Measurements from ENCODE around the gene ATP1A3.
"Not testable (repeated sequence)": the region's sequence is repeated elsewhere in the genome, so short reads cannot be mapped to it uniquely, and the experiment has no call there.

The ATP1A3 gene

GRCh38 chr19:41994521-41994971 lies 516 bp upstream of the ATP1A3 start:
- Histone ChIP-seq H3K27me3 (ENCODE audit: insufficient read depth, low read length) (peaks cover 76% of the 10 kb centered on the region), H3K27ac (ENCODE audit: low read length) (no peak overlapping the region), H3K4me3 (ENCODE audit: low read length) (peak overlapping the region; percentile 84; the same call in 1 of the 2 replicates), H3K4me1 (ENCODE audit: insufficient read depth, low read length) (peaks cover 9% of the 10 kb centered on the region; the same call in 1 of the 2 replicates), H3K9ac (ENCODE audit: low read depth, low read length) (no peak overlapping the region), H3K9me3 (ENCODE audit: insufficient read depth, low read depth, low read length) (no peaks in the 10 kb centered on the region), H3K36me3 (ENCODE audit: insufficient read depth, low read depth, low read length) (no peaks in the 10 kb centered on the region)

- H3K4me1 ChIP-seq (ENCODE audit: insufficient read depth, low read length); H3K36me3 ChIP-seq (ENCODE audit: insufficient read depth, low read depth, low read length); H3K9ac ChIP-seq (ENCODE audit: low read depth, low read length); H3K4me3 ChIP-seq (ENCODE audit: low read length); H3K27ac ChIP-seq (ENCODE audit: low read length); H3K9me3 ChIP-seq (ENCODE audit: insufficient read depth, low read depth, low read length): not testable (repeated sequence)
- peaks cover 55% of the 10 kb centered on the region for H3K27me3 ChIP-seq (ENCODE audit: insufficient read depth, low read length)
Measured at GRCh38 chr19:41991925-41992569, 2.0 kb downstream of the ATP1A3 start.

DNA sequence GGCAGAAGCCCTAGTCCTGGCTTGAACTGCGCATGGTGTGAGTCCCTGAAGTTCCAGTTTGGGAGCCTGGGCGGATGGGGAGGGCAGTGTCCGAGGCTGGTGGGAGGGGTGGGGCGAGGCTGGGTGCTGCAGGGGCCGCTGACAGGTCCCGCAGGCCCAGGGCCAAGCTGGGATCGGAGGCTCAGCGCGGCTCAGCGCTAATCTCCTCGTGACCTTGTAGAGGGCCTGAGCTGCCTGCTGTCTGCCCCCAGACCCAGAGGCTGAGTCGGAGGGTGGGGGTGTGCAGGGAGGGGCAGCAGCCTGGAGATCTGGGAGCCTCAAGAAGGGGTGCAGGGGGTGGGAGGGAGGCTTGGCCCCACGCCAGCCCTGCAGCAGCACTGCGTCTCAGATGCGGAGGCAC lies 3.0 kb downstream of the ATP1A3 start:
- Histone ChIP-seq H3K27me3 (ENCODE audit: insufficient read depth, low read length) (peaks cover 45% of the 10 kb centered on the region), H3K4me1 (ENCODE audit: insufficient read depth, low read length) (no peaks in the 10 kb centered on the region), H3K4me3 (ENCODE audit: low read length) (no peak overlapping the region), H3K9me3 (ENCODE audit: insufficient read depth, low read depth, low read length) (no peaks in the 10 kb centered on the region), H3K9ac (ENCODE audit: low read depth, low read length) (no peak overlapping the region), H3K27ac (ENCODE audit: low read length) (no peak overlapping the region), H3K36me3 (ENCODE audit: insufficient read depth, low read depth, low read length) (peaks cover 11% of the 10 kb centered on the region; the same call in 1 of the 2 replicates)

GRCh38 chr19:41990615-41991014 lies 3.4 kb downstream of the ATP1A3 start:
- H3K4me1 ChIP-seq (ENCODE audit: insufficient read depth, low read length), result no peaks in the 10 kb centered on the region
- H3K27me3 ChIP-seq (ENCODE audit: insufficient read depth, low read length), result peaks cover 41% of the 10 kb centered on the region
- H3K4me3 ChIP-seq (ENCODE audit: low read length), result no peak overlapping the region
- no peak overlapping the region for H3K9ac ChIP-seq (ENCODE audit: low read depth, low read length)
- peaks cover 11% of the 10 kb centered on the region; the same call in 1 of the 2 replicates for H3K36me3 ChIP-seq (ENCODE audit: insufficient read depth, low read depth, low read length)
- no peak overlapping the region for H3K27ac ChIP-seq (ENCODE audit: low read length)
- no peaks in the 10 kb centered on the region for H3K9me3 ChIP-seq (ENCODE audit: insufficient read depth, low read depth, low read length)

DNA sequence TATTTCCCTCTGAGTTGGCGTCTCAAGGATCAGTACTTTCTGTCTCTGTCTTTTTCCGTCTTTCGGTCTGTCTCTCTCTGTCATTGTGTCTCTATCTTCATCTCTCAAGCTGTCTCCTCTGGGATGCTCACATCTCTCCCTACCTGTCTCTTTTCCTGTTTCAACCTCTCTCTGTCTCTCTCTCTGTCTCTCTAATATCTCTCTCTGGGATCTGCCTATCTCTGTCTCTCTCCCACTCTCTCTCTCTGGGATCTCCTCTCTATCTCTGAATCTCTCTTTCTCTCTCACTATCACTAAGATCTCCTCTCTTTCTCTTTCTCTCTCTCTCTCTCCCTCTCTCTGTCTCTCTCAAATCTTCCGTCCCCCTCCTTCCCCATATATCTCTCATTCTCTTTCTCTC lies 4.0 kb downstream of the ATP1A3 start:
- Histone ChIP-seq H3K9ac (ENCODE audit: low read depth, low read length) (no peak overlapping the region), H3K4me3 (ENCODE audit: low read length) (no peak overlapping the region), H3K9me3 (ENCODE audit: insufficient read depth, low read depth, low read length) (no peaks in the 10 kb centered on the region), H3K27ac (ENCODE audit: low read length) (no peak overlapping the region), H3K4me1 (ENCODE audit: insufficient read depth, low read length) (no peaks in the 10 kb centered on the region), H3K27me3 (ENCODE audit: insufficient read depth, low read length) (peaks cover 35% of the 10 kb centered on the region), H3K36me3 (ENCODE audit: insufficient read depth, low read depth, low read length) (peaks cover 11% of the 10 kb centered on the region; the same call in 1 of the 2 replicates)

GRCh38 chr19:41988947-41989346 lies 5.1 kb downstream of the ATP1A3 start:
- Histone ChIP-seq H3K27ac (ENCODE audit: low read length) (no peak overlapping the region), H3K4me1 (ENCODE audit: insufficient read depth, low read length) (no peaks in the 10 kb centered on the region), H3K36me3 (ENCODE audit: insufficient read depth, low read depth, low read length) (peaks cover 11% of the 10 kb centered on the region; the same call in 1 of the 2 replicates), H3K9me3 (ENCODE audit: insufficient read depth, low read depth, low read length) (no peaks in the 10 kb centered on the region), H3K4me3 (ENCODE audit: low read length) (no peak overlapping the region), H3K9ac (ENCODE audit: low read depth, low read length) (no peak overlapping the region), H3K27me3 (ENCODE audit: insufficient read depth, low read length) (peaks cover 26% of the 10 kb centered on the region)

- H3K27me3 ChIP-seq (ENCODE audit: insufficient read depth, low read length), result peaks cover 12% of the 10 kb centered on the region; the same call in 1 of the 2 replicates
- peaks cover 11% of the 10 kb centered on the region; the same call in 1 of the 2 replicates for H3K36me3 ChIP-seq (ENCODE audit: insufficient read depth, low read depth, low read length)
- H3K9me3 ChIP-seq (ENCODE audit: insufficient read depth, low read depth, low read length), result no peaks in the 10 kb centered on the region
- no peak overlapping the region for H3K27ac ChIP-seq (ENCODE audit: low read length)
- no peak overlapping the region for H3K9ac ChIP-seq (ENCODE audit: low read depth, low read length)
- no peaks in the 10 kb centered on the region for H3K4me1 ChIP-seq (ENCODE audit: insufficient read depth, low read length)
- no peak overlapping the region for H3K4me3 ChIP-seq (ENCODE audit: low read length)
Measured at GRCh38 chr19:41987141-41987860, 6.7 kb downstream of the ATP1A3 start.

DNA sequence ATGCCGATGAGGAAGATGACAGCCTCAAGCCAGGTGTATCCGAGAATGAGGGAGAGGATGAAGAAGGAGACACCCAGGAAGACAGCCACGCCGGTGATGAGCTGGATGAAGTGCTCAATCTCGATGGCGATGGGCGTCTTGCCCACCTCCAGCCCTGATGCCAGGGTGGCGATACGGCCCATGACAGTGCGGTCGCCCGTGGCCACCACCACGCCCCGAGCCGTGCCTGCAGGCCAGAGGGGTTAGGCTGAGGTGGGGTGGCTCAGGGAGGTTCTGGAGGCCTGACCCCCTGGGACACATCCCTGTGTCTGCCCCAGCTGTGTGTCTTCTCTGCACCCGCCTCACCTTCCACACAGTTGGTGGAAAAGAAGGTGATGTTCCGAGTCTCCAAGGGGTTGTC lies 9.1 kb downstream of the ATP1A3 start:
- Histone ChIP-seq H3K27me3 (ENCODE audit: insufficient read depth, low read length) (peaks cover 5% of the 10 kb centered on the region; the same call in 1 of the 2 replicates), H3K36me3 (ENCODE audit: insufficient read depth, low read depth, low read length) (peaks cover 17% of the 10 kb centered on the region; the same call in 1 of the 2 replicates), H3K9ac (ENCODE audit: low read depth, low read length) (no peak overlapping the region)

GRCh38 chr19:41981724-41982123 lies 12.3 kb downstream of the ATP1A3 start:
- Histone ChIP-seq H3K27me3 (ENCODE audit: insufficient read depth, low read length) (no peaks in the 10 kb centered on the region), H3K9me3 (ENCODE audit: insufficient read depth, low read depth, low read length) (no peaks in the 10 kb centered on the region), H3K4me1 (ENCODE audit: insufficient read depth, low read length) (no peaks in the 10 kb centered on the region), H3K36me3 (ENCODE audit: insufficient read depth, low read depth, low read length) (peaks cover 7% of the 10 kb centered on the region; the same call in 1 of the 2 replicates), H3K27ac (ENCODE audit: low read length) (no peak overlapping the region), H3K4me3 (ENCODE audit: low read length) (no peak overlapping the region), H3K9ac (ENCODE audit: low read depth, low read length) (no peak overlapping the region)

More for the DNA sequence above, 9.1 kb downstream of the ATP1A3 start:
- Histone ChIP-seq H3K9me3 (ENCODE audit: insufficient read depth, low read depth, low read length) (no peaks in the 10 kb centered on the region), H3K4me3 (ENCODE audit: low read length) (no peak overlapping the region), H3K27ac (ENCODE audit: low read length) (no peak overlapping the region), H3K4me1 (ENCODE audit: insufficient read depth, low read length) (no peaks in the 10 kb centered on the region)

DNA sequence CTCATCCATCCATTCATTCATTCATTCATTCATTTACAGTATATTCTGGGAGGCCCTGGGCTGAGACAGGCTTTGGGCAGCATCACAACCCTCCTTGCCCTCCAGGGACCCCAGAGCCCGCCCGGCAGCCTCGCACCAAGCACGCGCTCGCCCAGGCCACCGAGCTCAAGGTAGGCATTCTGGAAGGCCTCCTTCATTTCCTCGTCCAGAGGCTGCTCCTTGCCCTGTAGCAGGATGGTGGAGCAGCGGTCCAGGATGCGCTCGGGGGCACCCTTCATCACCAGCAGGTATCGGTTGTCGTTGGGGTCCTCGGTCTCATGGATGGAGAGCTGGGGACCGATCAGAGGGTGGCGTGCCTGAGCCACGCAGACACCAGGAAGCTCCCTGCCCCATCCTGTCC lies 15.6 kb downstream of the ATP1A3 start:
- Histone ChIP-seq H3K4me3 (ENCODE audit: low read length) (no peak overlapping the region), H3K27ac (ENCODE audit: low read length) (no peak overlapping the region), H3K27me3 (ENCODE audit: insufficient read depth, low read length) (no peaks in the 10 kb centered on the region), H3K4me1 (ENCODE audit: insufficient read depth, low read length) (no peaks in the 10 kb centered on the region), H3K36me3 (ENCODE audit: insufficient read depth, low read depth, low read length) (peaks cover 9% of the 10 kb centered on the region; the same call in 1 of the 2 replicates), H3K9me3 (ENCODE audit: insufficient read depth, low read depth, low read length) (no peaks in the 10 kb centered on the region), H3K9ac (ENCODE audit: low read depth, low read length) (no peak overlapping the region)

DNA sequence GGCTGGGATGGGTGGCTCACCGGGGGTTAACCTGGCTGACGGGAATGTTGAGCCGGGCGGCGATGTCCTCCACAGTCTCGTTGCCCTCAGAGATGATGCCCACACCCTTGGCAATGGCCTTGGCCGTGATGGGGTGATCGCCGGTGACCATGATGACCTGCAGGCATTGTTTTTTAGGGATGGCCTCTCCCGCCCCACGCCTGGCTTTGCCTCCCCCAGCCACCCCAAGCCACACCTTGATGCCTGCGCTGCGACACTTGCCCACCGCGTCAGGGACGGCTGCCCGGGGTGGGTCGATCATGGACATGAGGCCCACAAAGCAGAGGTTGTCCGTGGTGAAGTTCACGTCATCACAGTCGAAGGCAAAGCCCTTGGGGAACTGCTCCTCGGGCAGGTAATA lies 16.1 kb downstream of the ATP1A3 start:
- H3K4me1 ChIP-seq (ENCODE audit: insufficient read depth, low read length), result no peaks in the 10 kb centered on the region
- H3K27ac ChIP-seq (ENCODE audit: low read length), result no peak overlapping the region

GRCh38 chr19:41974652-41975051 lies 19.4 kb downstream of the ATP1A3 start:
- H3K4me1 ChIP-seq (ENCODE audit: insufficient read depth, low read length), result no peaks in the 10 kb centered on the region
- H3K9me3 ChIP-seq (ENCODE audit: insufficient read depth, low read depth, low read length), result no peaks in the 10 kb centered on the region
- no peak overlapping the region for H3K4me3 ChIP-seq (ENCODE audit: low read length)
- H3K36me3 ChIP-seq (ENCODE audit: insufficient read depth, low read depth, low read length), result peaks cover 8% of the 10 kb centered on the region; the same call in 1 of the 2 replicates
- no peaks in the 10 kb centered on the region for H3K27me3 ChIP-seq (ENCODE audit: insufficient read depth, low read length)
- H3K9ac ChIP-seq (ENCODE audit: low read depth, low read length), result no peak overlapping the region
- H3K27ac ChIP-seq (ENCODE audit: low read length), result no peak overlapping the region

More for the DNA sequence above, 16.1 kb downstream of the ATP1A3 start:
- no peak overlapping the region for H3K9ac ChIP-seq (ENCODE audit: low read depth, low read length)
- no peaks in the 10 kb centered on the region for H3K27me3 ChIP-seq (ENCODE audit: insufficient read depth, low read length)
- peaks cover 9% of the 10 kb centered on the region; the same call in 1 of the 2 replicates for H3K36me3 ChIP-seq (ENCODE audit: insufficient read depth, low read depth, low read length)
- no peaks in the 10 kb centered on the region for H3K9me3 ChIP-seq (ENCODE audit: insufficient read depth, low read depth, low read length)
- no peak overlapping the region for H3K4me3 ChIP-seq (ENCODE audit: low read length)
